ENCODE results near the gene ADARB2.

ADARB2 gene

GRCh38 chr10:1630304-1630703, 107.0 kb downstream of the ADARB2 start:
- ChIA-PET POLR2A (ENCODE audit: low non-redundant PET) (no interaction called here), CTCF (no interaction called here)
- H3K27ac ChIP-seq = no peak overlapping the region
- no peak for TF ChIP-seq CTCF (conservative IDR thresholded peaks at IDR 0.05; ENCODE audit: low read depth)
- DNase-seq (ENCODE audit: low spot score) = no peak

- no peak for TF ChIP-seq CTCF (conservative IDR thresholded peaks at IDR 0.05; ENCODE audit: low read depth)
- no peak for DNase-seq (ENCODE audit: low spot score)
- no peak overlapping the region for H3K27ac ChIP-seq
- CTCF ChIA-PET = no interaction called here
- POLR2A ChIA-PET (ENCODE audit: low non-redundant PET) = no interaction called here
Measured at GRCh38 chr10:1629326-1630198, 107.8 kb downstream of the ADARB2 start.

- CTCF ChIA-PET = no interaction called here
Measured at GRCh38 chr10:1628757-1629156, 108.6 kb downstream of the ADARB2 start.

GRCh38 chr10:1627945-1628344, 109.4 kb downstream of the ADARB2 start:
- ChIA-PET POLR2A (ENCODE audit: low non-redundant PET) (no interaction called here), CTCF (no interaction called here)

More at GRCh38 chr10:1628757-1629156, 108.6 kb downstream of the ADARB2 start:
- POLR2A ChIA-PET (ENCODE audit: low non-redundant PET) = no interaction called here
- TF ChIP-seq CTCF (conservative IDR thresholded peaks at IDR 0.05; ENCODE audit: low read depth) = no peak
- no peak overlapping the region for H3K27ac ChIP-seq
- no peak for DNase-seq (ENCODE audit: low spot score)

GRCh38 chr10:1626835-1627234, 110.5 kb downstream of the ADARB2 start:
- TF ChIP-seq CTCF (conservative IDR thresholded peaks at IDR 0.05; ENCODE audit: low read depth) = no peak
- CTCF ChIA-PET = no interaction called here
- H3K27ac ChIP-seq = no peak overlapping the region
- no peak for DNase-seq (ENCODE audit: low spot score)
- POLR2A ChIA-PET (ENCODE audit: low non-redundant PET) = no interaction called here

More at GRCh38 chr10:1627945-1628344, 109.4 kb downstream of the ADARB2 start:
- H3K27ac ChIP-seq = no peak overlapping the region
- TF ChIP-seq CTCF (conservative IDR thresholded peaks at IDR 0.05; ENCODE audit: low read depth) = no peak
- no peak for DNase-seq (ENCODE audit: low spot score)

GRCh38 chr10:1626410-1626809, 110.9 kb downstream of the ADARB2 start:
- TF ChIP-seq CTCF (conservative IDR thresholded peaks at IDR 0.05; ENCODE audit: low read depth) = no peak
- no peak for DNase-seq (ENCODE audit: low spot score)
- no peak overlapping the region for H3K27ac ChIP-seq
- ChIA-PET POLR2A (ENCODE audit: low non-redundant PET) (no interaction called here), CTCF (no interaction called here)
